ENCODE measurements around the gene VAMP8.

- peak in 3 of 4 experiments; percentile 24 to 62 (median 59) for TF ChIP-seq CTCF (IDR thresholded peaks at IDR 0.05)
- TF ChIP-seq POLR2A (IDR thresholded peaks at IDR 0.05): peak; percentile 79
- peak; percentile 63 for TF ChIP-seq POLR2AphosphoS5 (IDR thresholded peaks at IDR 0.05)
These were observed 25.3 kb downstream of the VAMP8 start, which contains the start of gene TMEM150A for GRCh38 chr2:85602476-85603234.

All from prostate gland (tissue), 2 donors.